MCF 10A (cell line): ENCODE measurements around the gene KLHDC4. TPM values are rescaled to one million over a fixed set of nuclear protein-coding genes. Genes with fewer than 3 reads are reported as not detected.
"Not testable (repeated sequence)": the region's sequence is repeated elsewhere in the genome, so short reads cannot be mapped to it uniquely, and the experiment has no call there.

ENCODE experiments used
- Bru-seq: library from RNA; stranded (reverse); fragments of 400-500 nt; gene quantifications from one replicate; lab custom pipeline; 2021; lab: Mats Ljungman, UMichigan
- BruChase-seq, 2 experiments: library from RNA; stranded (reverse); fragments of 400-500 nt; gene quantifications; one replicate each; lab custom pipeline; 2021; lab: Mats Ljungman, UMichigan
- BruUV-seq: library from RNA; stranded (reverse); fragments of 400-500 nt; replicated peaks from 2 replicates; lab custom pipeline; 2021; lab: Mats Ljungman, UMichigan
- CTCF ChIA-PET: fragments of 300-600 bp; sonication (Branson Sonifier 250); formaldehyde crosslinking; extraction: SDS; loops from one replicate; lab custom pipeline; 2021; ENCODE audit warnings: antibody characterized with exemption, inconsistent platforms; lab: Yijun Ruan, JAX
- POLR2A ChIA-PET: fragments of 300-600, 350-650 bp; sonication (Branson Sonifier 250); formaldehyde crosslinking; extraction: SDS; loops from one replicate; lab custom pipeline; 2020; ENCODE audit warnings: antibody characterized with exemption, inconsistent platforms; lab: Yijun Ruan, JAX
- DNase-seq: peaks from one replicate; pipeline ENCODE4 v3.0.0-alpha.2; 2018; ENCODE audit not compliant: unreplicated experiment
- H3K27ac Mint-ChIP-seq: one replicate; pipeline ENCODE4 v1.8.0; 2022; ENCODE audit warnings: mild to moderate bottlenecking, low read depth, mixed read lengths; ENCODE audit not compliant: unreplicated experiment
- H3K27me3 Mint-ChIP-seq: one replicate; pipeline ENCODE4 v1.8.0; 2022; ENCODE audit warnings: mixed read lengths; ENCODE audit not compliant: insufficient read depth, unreplicated experiment
- H3K36me3 Mint-ChIP-seq: one replicate; pipeline ENCODE4 v1.8.0; 2022; ENCODE audit warnings: mild to moderate bottlenecking, moderate library complexity, mixed read lengths; ENCODE audit not compliant: insufficient read depth, unreplicated experiment
- H3K4me1 Mint-ChIP-seq: one replicate; pipeline ENCODE4 v1.8.0; 2022; ENCODE audit warnings: mixed read lengths; ENCODE audit not compliant: insufficient read depth, unreplicated experiment
- H3K4me3 Mint-ChIP-seq: one replicate; pipeline ENCODE4 v1.8.0; 2022; ENCODE audit warnings: mild to moderate bottlenecking, moderate library complexity, mixed read lengths; ENCODE audit not compliant: unreplicated experiment
- H3K9me3 Mint-ChIP-seq: one replicate; pipeline ENCODE4 v1.8.0; 2022; ENCODE audit warnings: mixed read lengths; ENCODE audit not compliant: unreplicated experiment
- CTCF ChIP-seq: fragments of 200-600 bp; IDR thresholded peaks from one replicate; pipeline ENCODE4 v1.8.0; 2022; ENCODE audit warnings: antibody characterized with exemption, mild to moderate bottlenecking; ENCODE audit not compliant: unreplicated experiment
- intact Hi-C: fragments of 100-400 bp; cut with micrococcal nuclease; formaldehyde crosslinking; loops from 2 replicates; pipeline ENCODE4 v1.14.1; 2022
- long read RNA-seq: library from polyadenylated mRNA; stranded (forward); transcript quantifications from one replicate; pipeline ENCODE4 v2.0.0, GENCODE V29; 2022
- total RNA-seq: library from RNA; stranded (reverse); gene quantifications from 2 replicates; pipeline ENCODE4 v1.2.3, GENCODE V29; 2022

KLHDC4 gene
- total RNA-seq: 82.9 and 106 TPM in 2 replicates
- Bru-seq, nascent RNA: percentile 71 among the genes with signal in this experiment
- percentile 83 among the genes with signal in this experiment for BruChase-seq, experiment 1, labeled RNA remaining after a 6-hour chase
- percentile 79 among the genes with signal in this experiment for BruChase-seq, experiment 2, labeled RNA remaining after a 2-hour chase
- long read RNA-seq, full-length matches to known transcripts: 18 of 30 reads
- long read RNA-seq, partial matches to known transcripts: 2 of 30 reads
- long read RNA-seq, other reads (novel, unspliced or antisense): 10 of 30 reads

- H3K36me3 Mint-ChIP-seq: peaks cover 38% of the 10 kb centered on the region
- TF ChIP-seq CTCF: no peak
- H3K9me3 Mint-ChIP-seq: no peaks in the 10 kb centered on the region
- H3K27me3 Mint-ChIP-seq: no peaks in the 10 kb centered on the region
- ChIA-PET CTCF (interaction anchor here (0.6 to 3.6 kb wide), 11 partner anchors 9 to 368 kb away, joined by 3 to 25 read pairs (median 3); no protein-coding TSS in a partner anchor), POLR2A (interaction anchor here (0.5 to 3.1 kb wide), 22 partner anchors 11 to 897 kb away, joined by 3 to 32 read pairs (median 4); partner anchors contain the start of genes BANP, C16orf95, FBXO31 and MVD)
- peak; percentile 84 for DNase-seq
- BruUV-seq: TSS peak; percentile 83
- H3K4me1 Mint-ChIP-seq: peaks cover 24% of the 10 kb centered on the region
- peak within 1 kb of the TSS; percentile 88 for H3K4me3 Mint-ChIP-seq
- H3K27ac Mint-ChIP-seq: peak within 1 kb of the TSS; percentile 95
- intact Hi-C loops: loop anchor here (10.0 kb wide), 1 partner anchor 1201 kb away; the partner anchor contains the start of gene FOXC2
These were observed at the start of gene KLHDC4 for GRCh38 chr16:87765776-87766484. TSS of gene KLHDC4 (minus strand) at chr16:87765986. CDS start at chr16:87765890, 96 bp downstream.

- TF ChIP-seq CTCF: no peak
- no peak for DNase-seq
- Mint-ChIP-seq H3K4me3 (no peak overlapping the region), H3K27me3 (no peaks in the 10 kb centered on the region), H3K4me1 (no peaks in the 10 kb centered on the region), H3K9me3 (no peaks in the 10 kb centered on the region), H3K27ac (no peak overlapping the region), H3K36me3 (no peaks in the 10 kb centered on the region)
- BruUV-seq: no TSS peak
- ChIA-PET POLR2A (interaction anchor here (1.1 to 2.6 kb wide), 3 partner anchors 10 to 26 kb away, joined by 3 to 9 read pairs (median 3); no protein-coding TSS in a partner anchor), CTCF (interaction anchor here (0.6 to 0.9 kb wide), 2 partner anchors 30 to 37 kb away, joined by 3 to 4 read pairs; no protein-coding TSS in a partner anchor)
- intact Hi-C loops: no loop called here
These were observed 49.8 kb upstream of the KLHDC4 start for GRCh38 chr16:87815567-87815966.

GRCh38 chr16:87812200-87812656, 46.4 kb upstream of the KLHDC4 start:
- peak; percentile 36 for DNase-seq
- H3K27me3 Mint-ChIP-seq: no peaks in the 10 kb centered on the region
- intact Hi-C loops: no loop called here
- peaks cover 17% of the 10 kb centered on the region for H3K4me1 Mint-ChIP-seq
- H3K36me3 Mint-ChIP-seq: no peaks in the 10 kb centered on the region
- BruUV-seq: no TSS peak
- TF ChIP-seq CTCF: no peak
- no peaks in the 10 kb centered on the region for H3K9me3 Mint-ChIP-seq
- H3K4me3 Mint-ChIP-seq: no peak overlapping the region
- CTCF ChIA-PET: interaction anchor here (0.7 to 1.0 kb wide), 2 partner anchors 38 to 103 kb away, joined by 3 to 4 read pairs; no protein-coding TSS in a partner anchor
- H3K27ac Mint-ChIP-seq: no peak overlapping the region
- POLR2A ChIA-PET: interaction anchor here (0.7 to 11.8 kb wide), 5 partner anchors 13 to 59 kb away, joined by 3 to 349 read pairs (median 3); no protein-coding TSS in a partner anchor

GRCh38 chr16:87811454-87811853, 45.7 kb upstream of the KLHDC4 start:
- H3K27me3 Mint-ChIP-seq, H3K36me3 Mint-ChIP-seq, intact Hi-C loops, H3K27ac Mint-ChIP-seq, H3K9me3 Mint-ChIP-seq, DNase-seq, H3K4me3 Mint-ChIP-seq, BruUV-seq: not testable (repeated sequence)
- H3K4me1 Mint-ChIP-seq: peaks cover 22% of the 10 kb centered on the region
- POLR2A ChIA-PET: interaction anchor here (0.6 to 11.8 kb wide), 6 partner anchors 9 to 95 kb away, joined by 3 to 349 read pairs (median 3); no protein-coding TSS in a partner anchor
- CTCF ChIA-PET: interaction anchor here (1.0 kb wide), 1 partner anchor 38 kb away, joined by 3 read pairs; no protein-coding TSS in a partner anchor
